ENCODE results near the gene UQCRH.
"Not testable (repeated sequence)": the region's sequence is repeated elsewhere in the genome, so short reads cannot be mapped to it uniquely, and the experiment has no call there.

Gene UQCRH

GRCh38 chr1:46333300-46334029, 30.0 kb downstream of the UQCRH start:
- Histone ChIP-seq H3K9me3 (ENCODE audit: control insufficient read depth in 1 of 2, low read length in 2 of 2) (no peaks in the 10 kb centered on the region), H3K27me3 (ENCODE audit: control insufficient read depth in 1 of 2, insufficient read depth in 2 of 2, low read length in 2 of 2) (no peaks in the 10 kb centered on the region), H3K4me1 (ENCODE audit: control insufficient read depth in 1 of 2, insufficient read depth in 2 of 2, low read length in 2 of 2) (peaks cover 0 to 5% of the 10 kb centered on the region in 2 donors)

GRCh38 chr1:46334030-46334384, 30.5 kb downstream of the UQCRH start:
- Histone ChIP-seq H3K27ac (ENCODE audit: low read depth, low read length) (no peak overlapping the region), H3K27me3 (ENCODE audit: control insufficient read depth in 1 of 2, insufficient read depth in 2 of 2, low read length in 2 of 2) (no peaks in the 10 kb centered on the region), H3K4me1 (ENCODE audit: control insufficient read depth in 1 of 2, insufficient read depth in 2 of 2, low read length in 2 of 2) (peaks cover 0 to 5% of the 10 kb centered on the region in 2 donors), H3K36me3 (ENCODE audit: control insufficient read depth in 1 of 2, insufficient read depth in 2 of 2, low read length in 2 of 2) (no peaks in the 10 kb centered on the region), H3K9me3 (ENCODE audit: control insufficient read depth in 1 of 2, low read length in 2 of 2) (no peaks in the 10 kb centered on the region), H3K4me3 (ENCODE audit: low read depth in 1 of 2, low read length in 2 of 2) (no peak overlapping the region), H3K9ac (ENCODE audit: low read depth in 1 of 2, low read length in 2 of 2) (no peak overlapping the region)

More at GRCh38 chr1:46333300-46334029, 30.0 kb downstream of the UQCRH start:
- no peak overlapping the region for H3K27ac ChIP-seq (ENCODE audit: low read depth, low read length)
- H3K4me3 ChIP-seq (ENCODE audit: low read depth in 1 of 2, low read length in 2 of 2) = no peak overlapping the region
- no peaks in the 10 kb centered on the region for H3K36me3 ChIP-seq (ENCODE audit: control insufficient read depth in 1 of 2, insufficient read depth in 2 of 2, low read length in 2 of 2)
- H3K9ac ChIP-seq (ENCODE audit: low read depth in 1 of 2, low read length in 2 of 2) = no peak overlapping the region

DNA sequence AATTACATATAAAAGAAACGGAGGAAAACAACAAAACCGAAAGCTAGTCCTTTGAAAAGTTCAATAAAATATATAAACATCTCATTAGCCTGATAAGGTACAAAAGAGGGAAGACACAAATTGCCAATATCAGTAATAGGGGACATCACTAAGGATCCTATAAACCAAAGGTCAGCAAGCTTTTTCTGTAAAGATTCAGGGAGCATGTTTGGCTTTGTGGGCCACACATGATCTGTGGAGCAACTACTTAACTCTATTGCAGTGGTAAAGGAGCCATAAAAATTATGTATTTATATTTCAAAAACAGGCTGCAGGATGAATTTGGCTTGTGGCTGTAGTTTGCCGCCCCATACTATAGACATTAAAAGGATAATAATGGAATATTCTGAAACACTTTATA, 31.6 kb downstream of the UQCRH start:
- H3K36me3 ChIP-seq (ENCODE audit: control insufficient read depth in 1 of 2, insufficient read depth in 2 of 2, low read length in 2 of 2) = no peaks in the 10 kb centered on the region
- no peak overlapping the region for H3K27ac ChIP-seq (ENCODE audit: low read depth, low read length)
- H3K9ac ChIP-seq (ENCODE audit: low read depth in 1 of 2, low read length in 2 of 2) = no peak overlapping the region
- H3K9me3 ChIP-seq (ENCODE audit: control insufficient read depth in 1 of 2, low read length in 2 of 2) = no peaks in the 10 kb centered on the region
- no peak overlapping the region for H3K4me3 ChIP-seq (ENCODE audit: low read depth in 1 of 2, low read length in 2 of 2)
- no peaks in the 10 kb centered on the region for H3K27me3 ChIP-seq (ENCODE audit: control insufficient read depth in 1 of 2, insufficient read depth in 2 of 2, low read length in 2 of 2)
- peaks cover 3 to 8% of the 10 kb centered on the region in 2 donors for H3K4me1 ChIP-seq (ENCODE audit: control insufficient read depth in 1 of 2, insufficient read depth in 2 of 2, low read length in 2 of 2)

DNA sequence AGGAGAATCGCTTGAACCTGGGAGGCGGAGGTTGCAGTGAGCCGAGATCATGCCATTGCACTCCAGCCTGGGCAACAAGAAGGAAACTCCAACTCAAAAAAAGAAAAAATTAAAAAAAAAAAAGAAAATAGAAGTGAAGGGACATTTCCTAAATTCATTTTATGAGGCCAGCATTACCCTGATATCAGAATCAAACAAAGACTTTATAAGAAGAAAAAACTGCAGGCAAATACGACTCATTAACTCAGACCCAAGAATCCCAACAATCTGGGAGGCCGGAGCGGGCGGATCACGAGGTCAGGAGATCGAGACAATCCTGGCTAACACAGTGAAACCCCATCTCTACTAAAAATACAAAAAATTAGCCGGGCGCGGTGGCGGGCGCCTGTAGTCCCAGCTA, 33.9 kb downstream of the UQCRH start:
- H3K9ac ChIP-seq (ENCODE audit: low read depth in 1 of 2, low read length in 2 of 2); H3K4me3 ChIP-seq (ENCODE audit: low read depth in 1 of 2, low read length in 2 of 2); H3K27me3 ChIP-seq (ENCODE audit: control insufficient read depth in 1 of 2, insufficient read depth in 2 of 2, low read length in 2 of 2); H3K9me3 ChIP-seq (ENCODE audit: control insufficient read depth in 1 of 2, low read length in 2 of 2); H3K36me3 ChIP-seq (ENCODE audit: control insufficient read depth in 1 of 2, insufficient read depth in 2 of 2, low read length in 2 of 2); H3K27ac ChIP-seq (ENCODE audit: low read depth, low read length): not testable (repeated sequence)
- peaks cover 9 to 13% of the 10 kb centered on the region in 2 donors for H3K4me1 ChIP-seq (ENCODE audit: control insufficient read depth in 1 of 2, insufficient read depth in 2 of 2, low read length in 2 of 2)

- Histone ChIP-seq H3K27ac (ENCODE audit: low read depth, low read length) (peak within 1 kb of the TSS; percentile 97), H3K27me3 (ENCODE audit: control insufficient read depth in 1 of 2, insufficient read depth in 2 of 2, low read length in 2 of 2) (no peaks in the 10 kb centered on the region), H3K4me1 (ENCODE audit: control insufficient read depth in 1 of 2, insufficient read depth in 2 of 2, low read length in 2 of 2) (peaks cover 11 to 13% of the 10 kb centered on the region in 2 donors), H3K4me3 (ENCODE audit: low read depth in 1 of 2, low read length in 2 of 2) (peak within 1 kb of the TSS; percentile 98 to 99), H3K36me3 (ENCODE audit: control insufficient read depth in 1 of 2, insufficient read depth in 2 of 2, low read length in 2 of 2) (peaks cover 17 to 19% of the 10 kb centered on the region in 2 donors), H3K9ac (ENCODE audit: low read depth in 1 of 2, low read length in 2 of 2) (peak within 1 kb of the TSS; percentile 97), H3K9me3 (ENCODE audit: control insufficient read depth in 1 of 2, low read length in 2 of 2) (no peaks in the 10 kb centered on the region)
These were observed 37.1 kb downstream of the UQCRH start, which contains the start of gene NSUN4 for GRCh38 chr1:46340404-46341221. TSS of gene NSUN4 (plus strand) at chr1:46340807. CDS start at chr1:46340827, 20 bp downstream.

GRCh38 chr1:46341222-46342083, 38.0 kb downstream of the UQCRH start:
- no peaks in the 10 kb centered on the region for H3K27me3 ChIP-seq (ENCODE audit: control insufficient read depth in 1 of 2, insufficient read depth in 2 of 2, low read length in 2 of 2)
- H3K4me1 ChIP-seq (ENCODE audit: control insufficient read depth in 1 of 2, insufficient read depth in 2 of 2, low read length in 2 of 2) = peaks cover 11 to 13% of the 10 kb centered on the region in 2 donors
- peak overlapping the region; percentile 97 for H3K9ac ChIP-seq (ENCODE audit: low read depth in 1 of 2, low read length in 2 of 2)
- peak overlapping the region; percentile 98 to 99 for H3K4me3 ChIP-seq (ENCODE audit: low read depth in 1 of 2, low read length in 2 of 2)
- peaks cover 17 to 19% of the 10 kb centered on the region in 2 donors for H3K36me3 ChIP-seq (ENCODE audit: control insufficient read depth in 1 of 2, insufficient read depth in 2 of 2, low read length in 2 of 2)
- peak overlapping the region; percentile 97 for H3K27ac ChIP-seq (ENCODE audit: low read depth, low read length)
- H3K9me3 ChIP-seq (ENCODE audit: control insufficient read depth in 1 of 2, low read length in 2 of 2) = no peaks in the 10 kb centered on the region

DNA sequence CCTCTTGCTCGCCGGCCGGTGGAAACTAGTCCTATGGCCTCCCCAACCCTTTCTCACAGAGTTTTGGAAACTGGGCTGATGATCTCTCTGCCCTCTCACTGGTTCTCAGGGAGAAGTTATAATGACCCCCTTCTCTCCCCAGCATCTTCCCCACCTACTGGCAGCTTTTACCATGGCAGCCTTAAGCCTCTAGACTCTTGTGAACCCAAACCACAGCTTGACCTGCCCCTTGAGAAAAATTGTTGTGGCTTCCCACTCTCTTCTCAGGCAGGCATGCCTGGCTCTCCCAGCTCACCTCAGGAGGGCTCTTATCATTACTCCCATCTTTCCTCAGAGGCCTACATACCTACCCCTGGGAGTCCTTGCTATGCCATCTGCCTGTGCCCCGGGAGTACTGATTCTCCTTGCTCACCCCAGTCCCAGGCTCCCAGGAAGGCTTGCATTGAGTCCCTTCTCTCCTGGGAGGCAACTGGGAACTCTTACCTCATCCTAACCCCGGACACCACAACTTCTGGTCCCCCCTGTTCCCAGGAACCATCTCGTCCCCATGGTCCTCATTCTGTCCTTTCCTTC, 38.7 kb downstream of the UQCRH start:
- Histone ChIP-seq H3K27me3 (ENCODE audit: control insufficient read depth in 1 of 2, insufficient read depth in 2 of 2, low read length in 2 of 2) (no peaks in the 10 kb centered on the region), H3K4me1 (ENCODE audit: control insufficient read depth in 1 of 2, insufficient read depth in 2 of 2, low read length in 2 of 2) (peaks cover 11 to 13% of the 10 kb centered on the region in 2 donors), H3K36me3 (ENCODE audit: control insufficient read depth in 1 of 2, insufficient read depth in 2 of 2, low read length in 2 of 2) (peaks cover 20 to 25% of the 10 kb centered on the region in 2 donors), H3K9me3 (ENCODE audit: control insufficient read depth in 1 of 2, low read length in 2 of 2) (no peaks in the 10 kb centered on the region), H3K9ac (ENCODE audit: low read depth in 1 of 2, low read length in 2 of 2) (no peak overlapping the region), H3K4me3 (ENCODE audit: low read depth in 1 of 2, low read length in 2 of 2) (no peak overlapping the region), H3K27ac (ENCODE audit: low read depth, low read length) (no peak overlapping the region)

GRCh38 chr1:46342677-46343350, 39.3 kb downstream of the UQCRH start:
- Histone ChIP-seq H3K36me3 (ENCODE audit: control insufficient read depth in 1 of 2, insufficient read depth in 2 of 2, low read length in 2 of 2) (peaks cover 20 to 30% of the 10 kb centered on the region in 2 donors), H3K9ac (ENCODE audit: low read depth in 1 of 2, low read length in 2 of 2) (no peak overlapping the region), H3K27me3 (ENCODE audit: control insufficient read depth in 1 of 2, insufficient read depth in 2 of 2, low read length in 2 of 2) (no peaks in the 10 kb centered on the region), H3K4me3 (ENCODE audit: low read depth in 1 of 2, low read length in 2 of 2) (no peak overlapping the region), H3K9me3 (ENCODE audit: control insufficient read depth in 1 of 2, low read length in 2 of 2) (no peaks in the 10 kb centered on the region), H3K4me1 (ENCODE audit: control insufficient read depth in 1 of 2, insufficient read depth in 2 of 2, low read length in 2 of 2) (peaks cover 11 to 13% of the 10 kb centered on the region in 2 donors), H3K27ac (ENCODE audit: low read depth, low read length) (no peak overlapping the region)

DNA sequence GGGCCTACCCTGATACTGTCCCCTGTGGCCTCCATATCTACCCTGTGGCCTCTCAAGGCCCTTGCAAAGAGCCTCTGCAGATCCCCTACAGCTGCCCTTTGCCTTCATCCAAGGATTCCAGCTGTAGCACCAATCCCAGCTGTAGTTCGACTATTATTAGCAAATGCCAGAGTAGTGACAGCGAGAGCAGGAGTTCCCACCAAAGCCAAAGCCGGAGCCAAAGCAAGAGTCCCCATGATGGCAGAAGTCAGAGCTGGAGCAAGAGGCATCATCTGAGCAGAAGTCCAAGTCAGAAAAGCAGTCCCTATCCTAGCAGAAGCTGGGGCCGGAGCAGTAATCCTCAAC, 39.8 kb downstream of the UQCRH start:
- no peaks in the 10 kb centered on the region for H3K9me3 ChIP-seq (ENCODE audit: control insufficient read depth in 1 of 2, low read length in 2 of 2)
- H3K27me3 ChIP-seq (ENCODE audit: control insufficient read depth in 1 of 2, insufficient read depth in 2 of 2, low read length in 2 of 2) = no peaks in the 10 kb centered on the region
- H3K4me3 ChIP-seq (ENCODE audit: low read depth in 1 of 2, low read length in 2 of 2) = no peak overlapping the region
- peaks cover 11 to 13% of the 10 kb centered on the region in 2 donors for H3K4me1 ChIP-seq (ENCODE audit: control insufficient read depth in 1 of 2, insufficient read depth in 2 of 2, low read length in 2 of 2)
- H3K36me3 ChIP-seq (ENCODE audit: control insufficient read depth in 1 of 2, insufficient read depth in 2 of 2, low read length in 2 of 2) = peaks cover 20 to 30% of the 10 kb centered on the region in 2 donors
- no peak overlapping the region for H3K27ac ChIP-seq (ENCODE audit: low read depth, low read length)
- no peak overlapping the region for H3K9ac ChIP-seq (ENCODE audit: low read depth in 1 of 2, low read length in 2 of 2)

Data from duodenal mucosa (tissue), 2 donors.